HCT116 (cell line): ENCODE measurements around the gene CD44. TPM values are rescaled to one million over a fixed set of nuclear protein-coding genes. Genes with fewer than 3 reads are reported as not detected.

Experiments
- ATAC-seq: fragments of 200-7000 bp; cut with Tn5 transposase; 2 replicates; pipeline ENCODE4 v1.9.1; 2020; ENCODE audit warnings: mild to moderate bottlenecking, moderate library complexity
- BruUV-seq: library from RNA; stranded (reverse); fragments of 400-500 nt; replicated peaks from 2 replicates; lab custom pipeline; 2021; lab: Mats Ljungman, UMichigan
- CTCF ChIA-PET: fragments of 300-600 bp; sonication (Branson Sonifier 250); formaldehyde crosslinking; loops from one replicate; lab custom pipeline; 2021; ENCODE audit warnings: antibody characterized with exemption; lab: Charles Lee
- POLR2A ChIA-PET: fragments of 300-600, 350-600 bp; sonication (Branson Sonifier 250); formaldehyde crosslinking; loops from one replicate; lab custom pipeline; 2021; ENCODE audit warnings: antibody characterized with exemption; lab: Charles Lee
- RAD21 ChIA-PET, 2 experiments: fragments of 300-600 bp; sonication (Branson Sonifier 250); formaldehyde crosslinking; loops; one replicate each; lab custom pipeline; 2023; ENCODE audit warnings: low total read pairs in 2 of 2; ENCODE audit not compliant: uncharacterized antibody in 2 of 2, unreplicated experiment in 2 of 2, low non-redundant PET in 1 of 2; lab: Charles Lee
- DNase-seq: peaks from one replicate; pipeline ENCODE4 v3.0.0-alpha.2; 2010; ENCODE audit warnings: low read depth, low spot score
- H2AFZ ChIP-seq: fragments of 200-600 bp; shearing (Covaris generic), sonication (generic); 2 replicates; pipeline ENCODE4 v1.6.1; 2017; ENCODE audit warnings: low read depth, mixed run types, mixed read lengths, antibody characterized with exemption, low read length; ENCODE audit not compliant: poor library complexity, severe bottlenecking
- H3K27ac ChIP-seq: 2 replicates; pipeline ENCODE4 v1.5.1; 2012; ENCODE audit warnings: low read depth, low read length
- H3K27me3 ChIP-seq: fragments of 200-600 bp; sonication (generic); 2 replicates; pipeline ENCODE4 v1.6.1; 2016; ENCODE audit warnings: mixed run types, low read length, mixed read lengths; ENCODE audit not compliant: insufficient read depth
- H3K36me3 ChIP-seq, 2 experiments: fragments of 200-500 bp in 1 of 2; fragments of 200-600 bp in 1 of 2; sonication (Bioruptor generic) in 1 of 2; sonication (generic) in 1 of 2; 2 replicates each; pipeline versions ENCODE4 v1.5.1 to v1.6.1; 2014 to 2016; ENCODE audit warnings: low read length in 2 of 2, inconsistent platforms in 1 of 2, mixed read lengths in 1 of 2, mixed run types in 1 of 2; ENCODE audit not compliant: insufficient read depth in 2 of 2, control insufficient read depth in 1 of 2
- H3K4me1 ChIP-seq, 2 experiments: fragments of 200-600 bp in 1 of 2; sonication (generic) in 1 of 2; 2 replicates each; pipeline versions ENCODE4 v1.5.1 to v1.6.1; 2012 to 2017; ENCODE audit warnings: low read length in 2 of 2, inconsistent platforms in 1 of 2, mild to moderate bottlenecking in 1 of 2, mixed read lengths in 1 of 2, mixed run types in 1 of 2, moderate library complexity in 1 of 2; ENCODE audit not compliant: insufficient read depth in 2 of 2, control insufficient read depth in 1 of 2
- H3K4me2 ChIP-seq: fragments of 200-600 bp; sonication (generic); 2 replicates; pipeline ENCODE4 v1.6.1; 2017; ENCODE audit warnings: mixed run types, low read length, mixed read lengths
- H3K4me3 ChIP-seq, 2 experiments: fragments of 200-600 bp in 1 of 2; sonication (generic) in 1 of 2; replicated peaks in 1 of 2; 2 replicates each; pipeline ENCODE4 v1.5.1; 2011 to 2016; ENCODE audit warnings: low read length in 2 of 2, control low read depth in 1 of 2, low read depth in 1 of 2, mild to moderate bottlenecking in 1 of 2, mixed read lengths in 1 of 2, mixed run types in 1 of 2
- H3K79me2 ChIP-seq: fragments of 200-600 bp; sonication (generic); 2 replicates; pipeline ENCODE4 v1.6.1; 2017; ENCODE audit warnings: mild to moderate bottlenecking, mixed run types, low read length, moderate library complexity, mixed read lengths; ENCODE audit not compliant: insufficient read depth
- H3K9ac ChIP-seq: fragments of 200-600 bp; sonication (generic); 2 replicates; pipeline ENCODE4 v1.6.1; 2016; ENCODE audit warnings: low read length, mixed read lengths
- H3K9me2 ChIP-seq: fragments of 200-600 bp; sonication (generic), shearing (Covaris generic); 2 replicates; pipeline ENCODE4 v1.6.1; 2017; ENCODE audit warnings: mixed run types, mild to moderate bottlenecking, moderate library complexity; ENCODE audit not compliant: insufficient read depth
- H3K9me3 ChIP-seq, 2 experiments: fragments of 200-500 bp in 1 of 2; fragments of 200-600 bp in 1 of 2; sonication (Bioruptor generic) in 1 of 2; sonication (generic) in 1 of 2; 2 replicates each; pipeline ENCODE4 v1.6.1; 2014 to 2017; ENCODE audit warnings: low read length in 2 of 2, mixed read lengths in 2 of 2, inconsistent platforms in 1 of 2, low read depth in 1 of 2, mild to moderate bottlenecking in 1 of 2, mixed run types in 1 of 2, moderate library complexity in 1 of 2; ENCODE audit not compliant: control insufficient read depth in 1 of 2, insufficient read depth in 1 of 2
- H4K20me1 ChIP-seq: fragments of 200-600 bp; sonication (generic), shearing (Covaris generic); 2 replicates; pipeline ENCODE4 v1.6.1; 2017; ENCODE audit warnings: mixed run types, mild to moderate bottlenecking, moderate library complexity; ENCODE audit not compliant: insufficient read depth
- ATF3 ChIP-seq: IDR thresholded peaks from 2 replicates; pipeline ENCODE4 v1.6.1; 2012
- CBX3 ChIP-seq: IDR thresholded peaks from 2 replicates; pipeline ENCODE4 v1.6.1; 2012; ENCODE audit warnings: low read depth
- EGR1 ChIP-seq: IDR thresholded peaks from 2 replicates; pipeline ENCODE4 v1.6.1; 2012; ENCODE audit warnings: low read depth
- ELF1 ChIP-seq: IDR thresholded peaks from 2 replicates; pipeline ENCODE4 v1.6.1; 2012; ENCODE audit warnings: low read depth, borderline replicate concordance
- EZH2 ChIP-seq: fragments of 200-600 bp; sonication (generic); IDR thresholded peaks from 2 replicates; pipeline ENCODE4 v1.6.1; 2017; ENCODE audit warnings: antibody characterized with exemption, mixed run types
- FOSL1 ChIP-seq: IDR thresholded peaks from 2 replicates; pipeline ENCODE4 v1.6.1; 2012; ENCODE audit warnings: low read depth
- JUND ChIP-seq: IDR thresholded peaks from 2 replicates; pipeline ENCODE4 v1.6.1; 2012
- RAD21 ChIP-seq: IDR thresholded peaks from 2 replicates; pipeline ENCODE4 v1.6.1; 2012; ENCODE audit warnings: low read depth, mild to moderate bottlenecking
- REST ChIP-seq: IDR thresholded peaks from 2 replicates; pipeline ENCODE4 v1.6.1; 2012; ENCODE audit warnings: low read depth
- SP1 ChIP-seq: IDR thresholded peaks from 2 replicates; pipeline ENCODE4 v1.6.1; 2012; ENCODE audit warnings: low read depth
- TCF7L2 ChIP-seq: IDR thresholded peaks from 2 replicates; pipeline ENCODE4 v1.7.0; 2011; ENCODE audit warnings: borderline replicate concordance, inconsistent platforms; ENCODE audit not compliant: insufficient read depth, insufficient read length; ENCODE audit errors: extremely low read depth
- YY1 ChIP-seq: IDR thresholded peaks from 2 replicates; pipeline ENCODE4 v1.6.1; 2011; ENCODE audit warnings: low read length, low read depth, moderate library complexity, mild to moderate bottlenecking; ENCODE audit not compliant: insufficient replicate concordance; ENCODE audit errors: extremely low read depth
- ZFX ChIP-seq: fragments of 450-650 bp; IDR thresholded peaks from 2 replicates; pipeline ENCODE4 v1.6.1; 2017
- intact Hi-C: fragments of 100-400 bp; cut with micrococcal nuclease; formaldehyde crosslinking; loops from 2 replicates; pipeline ENCODE4 v1.10.0; 2022
- total RNA-seq: library from RNA; stranded (reverse); gene quantifications from one replicate; pipeline ENCODE4 v1.2.1, GENCODE V29; 2021; ENCODE audit not compliant: unreplicated experiment

The CD44 gene
- total RNA-seq, 1 experiment from 2014 or later, result 742 TPM

- intact Hi-C loops, result no loop called here
- no peak for TF ChIP-seq REST
- TF ChIP-seq CBX3, result no peak
- POLR2A ChIA-PET, result no interaction called here
- CTCF ChIA-PET, result no interaction called here
- RAD21 ChIA-PET, result no interaction called here
- no peak overlapping the region for H3K27ac ChIP-seq
- DNase-seq (no peak), ATAC-seq (no peak)
- H3K4me2 ChIP-seq, result no peak overlapping the region
- no peaks in the 10 kb centered on the region for H3K27me3 ChIP-seq
- H3K9ac ChIP-seq, result no peak overlapping the region
- peaks cover 89% of the 10 kb centered on the region for H3K79me2 ChIP-seq
- no peaks in the 10 kb centered on the region for H3K4me1 ChIP-seq
- no peak overlapping the region for H2AFZ ChIP-seq
- peaks cover 58 to 87% of the 10 kb centered on the region in 2 experiments for H3K36me3 ChIP-seq
- no peaks in the 10 kb centered on the region for H3K9me3 ChIP-seq
- H4K20me1 ChIP-seq, result 0 out of 2 replicates have a peak, but pooled peaks cover 11% of the 10 kb centered on the region
- TSS peak; percentile 5 for BruUV-seq
- H3K9me2 ChIP-seq, result no peaks in the 10 kb centered on the region
- H3K4me3 ChIP-seq, result no peak overlapping the region
Observed at GRCh38 chr11:35190804-35191348, 51.9 kb downstream of the CD44 start.

- ChIA-PET RAD21 (no interaction called here), CTCF (interaction anchor here (1.0 kb wide), 1 partner anchor 269 kb away, joined by 3 read pairs; no protein-coding TSS in a partner anchor), POLR2A (no interaction called here)
- H3K27ac ChIP-seq, result no peak overlapping the region
- no TSS peak for BruUV-seq
- no peak overlapping the region for H3K9ac ChIP-seq
- intact Hi-C loops, result no loop called here
- no peaks in the 10 kb centered on the region for H3K9me2 ChIP-seq
- H3K79me2 ChIP-seq, result peaks cover 93% of the 10 kb centered on the region
- no peak overlapping the region for H3K4me2 ChIP-seq
- H2AFZ ChIP-seq, result no peak overlapping the region
- ATAC-seq, result no peak
- H3K27me3 ChIP-seq, result no peaks in the 10 kb centered on the region
- DNase-seq, result no peak
- no peak for TF ChIP-seq ZFX
- no peak for TF ChIP-seq EZH2
- no peak for TF ChIP-seq SP1
- TF ChIP-seq YY1, result no peak
- no peak for TF ChIP-seq ATF3
- no peak for TF ChIP-seq JUND
- no peak for TF ChIP-seq TCF7L2
- TF ChIP-seq FOSL1, result no peak
- TF ChIP-seq RAD21, result no peak
- no peak for TF ChIP-seq CBX3
- no peak for TF ChIP-seq EGR1
- TF ChIP-seq ELF1, result no peak
- 0 out of 2 replicates have a peak, but pooled peaks cover 11% of the 10 kb centered on the region for H4K20me1 ChIP-seq
- no peak overlapping the region for H3K4me3 ChIP-seq
- H3K36me3 ChIP-seq, result peaks cover 57 to 89% of the 10 kb centered on the region in 2 experiments
- H3K9me3 ChIP-seq, result no peaks in the 10 kb centered on the region
- H3K4me1 ChIP-seq, result no peaks in the 10 kb centered on the region
Observed at GRCh38 chr11:35192347-35192746, 53.4 kb downstream of the CD44 start.
